ENCODE results near the gene KCNMA1. TPM values are rescaled to one million over a fixed set of nuclear protein-coding genes. Genes with fewer than 3 reads are reported as not detected.

KCNMA1 gene
- total and polyA plus RNA-seq, 2 donors (not counting 1 experiment from before 2014, with no cell fraction given), result 0.82 to 3.1 TPM

- Histone ChIP-seq H3K36me3 (replicated peaks in 1 of 2; ENCODE audit: control extremely low read depth in 1 of 2, control insufficient read depth in 1 of 2, extremely low read depth in 1 of 2, insufficient read depth in 2 of 2, low read length in 1 of 2) (no peaks in the 10 kb centered on the region), H3K27me3 (replicated peaks in 1 of 4; ENCODE audit: control extremely low read depth in 1 of 4, control insufficient read depth in 3 of 4, insufficient read depth in 4 of 4, low read length in 3 of 4) (peaks cover 0 to 9% (median 0%) of the 10 kb centered on the region in 4 experiments), H3K9ac (ENCODE audit: low read length) (no peak overlapping the region), H3K4me3 (ENCODE audit: control extremely low read depth in 1 of 5, extremely low read depth in 1 of 5, insufficient read depth in 1 of 5, low read depth in 2 of 5, low read length in 4 of 5) (no peak overlapping the region), H3K9me3 (ENCODE audit: control extremely low read depth in 1 of 3, control insufficient read depth in 2 of 3, insufficient read depth in 1 of 3, low read length in 2 of 3) (no peaks in the 10 kb centered on the region), H2AFZ (ENCODE audit: insufficient read depth, low read depth, low read length, poor library complexity, severe bottlenecking) (no peak overlapping the region), H3K79me2 (ENCODE audit: control insufficient read depth, insufficient read depth, low read length) (no peaks in the 10 kb centered on the region), H3K4me1 (ENCODE audit: control insufficient read depth in 2 of 2, insufficient read depth in 2 of 2, low read length in 2 of 2) (no peaks in the 10 kb centered on the region), H4K20me1 (ENCODE audit: control insufficient read depth, insufficient read depth, low read length, poor library complexity, severe bottlenecking) (no peaks in the 10 kb centered on the region), H3K27ac (ENCODE audit: low read length in 2 of 2) (no peak overlapping the region), H3K4me2 (replicated peaks; ENCODE audit: low read depth, low read length, poor library complexity, severe bottlenecking) (no peak overlapping the region)
- H3K27ac Mint-ChIP-seq, result no peak overlapping the region
- CTCF ChIA-PET, result interaction anchor here (1.0 kb wide), 1 partner anchor 254 kb away, joined by 3 read pairs; no protein-coding TSS in a partner anchor
- H3K27me3 Mint-ChIP-seq, result peaks cover 16% of the 10 kb centered on the region
- POLR2A ChIA-PET, result no interaction called here
- no peaks in the 10 kb centered on the region for H3K9me3 Mint-ChIP-seq (ENCODE audit: insufficient read depth)
- intact Hi-C loops (cut with micrococcal nuclease), result no loop called here
- peaks cover 7% of the 10 kb centered on the region for H3K4me1 Mint-ChIP-seq
- ATAC-seq (ENCODE audit: low read depth) (no peak), DNase-seq (no peak)
- no peak for TF ChIP-seq CTCF (IDR thresholded peaks at IDR 0.05)
- TF ChIP-seq EZH2 (IDR thresholded peaks at IDR 0.05; ENCODE audit: borderline replicate concordance, insufficient read depth, low read depth, low read length, poor library complexity, severe bottlenecking), result no peak
- H3K4me3 Mint-ChIP-seq, result no peak overlapping the region
Measured at GRCh38 chr10:77387247-77387646, 250.4 kb downstream of the KCNMA1 start.

DNA sequence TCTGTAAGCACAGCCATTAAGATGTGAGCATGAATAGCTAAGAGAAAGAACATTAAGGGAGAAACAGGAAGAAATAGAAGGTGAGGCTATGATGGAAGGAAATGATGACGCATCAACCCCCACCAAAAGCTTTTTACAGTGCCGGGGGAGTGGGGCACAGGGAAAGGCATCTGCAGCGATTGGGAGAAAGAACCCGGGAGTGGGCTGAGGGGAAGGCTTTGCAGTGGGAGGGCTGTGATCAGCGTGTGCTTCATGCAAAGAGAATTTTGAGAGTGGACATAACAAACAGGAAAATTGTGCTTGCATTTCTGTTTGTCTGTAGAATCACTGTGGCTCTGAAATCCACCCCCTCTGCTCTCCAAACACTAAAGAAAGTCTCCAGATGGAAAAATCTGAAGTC lies 250.8 kb downstream of the KCNMA1 start:
- WGBS (ENCODE audit: insufficient coverage), result 0% methylated on average over 2 of the region's 5 CpGs
- intact Hi-C loops (cut with micrococcal nuclease), result no loop called here
- DNase-seq (no peak), ATAC-seq (ENCODE audit: low read depth) (no peak)
- H3K4me1 ChIP-seq (ENCODE audit: control insufficient read depth in 2 of 2, insufficient read depth in 2 of 2, low read length in 2 of 2), result no peaks in the 10 kb centered on the region
- Mint-ChIP-seq H3K9me3 (ENCODE audit: insufficient read depth) (no peaks in the 10 kb centered on the region), H3K4me3 (no peak overlapping the region), H3K27ac (no peak overlapping the region), H3K4me1 (peaks cover 7% of the 10 kb centered on the region), H3K27me3 (peaks cover 17% of the 10 kb centered on the region)
- H3K4me2 ChIP-seq (replicated peaks; ENCODE audit: low read depth, low read length, poor library complexity, severe bottlenecking), result no peak overlapping the region
- H3K9me3 ChIP-seq (ENCODE audit: control extremely low read depth in 1 of 3, control insufficient read depth in 2 of 3, insufficient read depth in 1 of 3, low read length in 2 of 3), result no peaks in the 10 kb centered on the region
- TF ChIP-seq CTCF (IDR thresholded peaks at IDR 0.05) (no peak), EZH2 (IDR thresholded peaks at IDR 0.05; ENCODE audit: borderline replicate concordance, insufficient read depth, low read depth, low read length, poor library complexity, severe bottlenecking) (no peak)
- POLR2A ChIA-PET, result no interaction called here
- H2AFZ ChIP-seq (ENCODE audit: insufficient read depth, low read depth, low read length, poor library complexity, severe bottlenecking), result no peak overlapping the region
- no peak overlapping the region for H3K4me3 ChIP-seq (ENCODE audit: control extremely low read depth in 1 of 5, extremely low read depth in 1 of 5, insufficient read depth in 1 of 5, low read depth in 2 of 5, low read length in 4 of 5)
- CTCF ChIA-PET, result no interaction called here
- H4K20me1 ChIP-seq (ENCODE audit: control insufficient read depth, insufficient read depth, low read length, poor library complexity, severe bottlenecking), result no peaks in the 10 kb centered on the region
- H3K9ac ChIP-seq (ENCODE audit: low read length), result no peak overlapping the region
- peaks cover 0 to 9% (median 0%) of the 10 kb centered on the region in 4 experiments for H3K27me3 ChIP-seq (replicated peaks in 1 of 4; ENCODE audit: control extremely low read depth in 1 of 4, control insufficient read depth in 3 of 4, insufficient read depth in 4 of 4, low read length in 3 of 4)
- H3K79me2 ChIP-seq (ENCODE audit: control insufficient read depth, insufficient read depth, low read length), result no peaks in the 10 kb centered on the region
- H3K36me3 ChIP-seq (replicated peaks in 1 of 2; ENCODE audit: control extremely low read depth in 1 of 2, control insufficient read depth in 1 of 2, extremely low read depth in 1 of 2, insufficient read depth in 2 of 2, low read length in 1 of 2), result no peaks in the 10 kb centered on the region
- no peak overlapping the region for H3K27ac ChIP-seq (ENCODE audit: low read length in 2 of 2)

Measured in B cell (primary cell).